Measurements from ENCODE around the gene ADAM12.

The ADAM12 gene

GRCh38 chr10:126239844-126240243 is 148.4 kb downstream of the ADAM12 start:
- DNase-seq (ENCODE audit: low read depth in 1 of 2, low spot score in 1 of 2): no peak

GRCh38 chr10:126235979-126236851 is 152.1 kb downstream of the ADAM12 start:
- DNase-seq (ENCODE audit: low read depth in 1 of 2, low spot score in 1 of 2): no peak

GRCh38 chr10:126235091-126235978 is 152.9 kb downstream of the ADAM12 start:
- no peak for DNase-seq (ENCODE audit: low read depth in 1 of 2, low spot score in 1 of 2)

- DNase-seq (ENCODE audit: low read depth in 1 of 2, low spot score in 1 of 2): no peak
Observed at GRCh38 chr10:126234630-126235029, 153.6 kb downstream of the ADAM12 start.

GRCh38 chr10:126233182-126234148 is 154.8 kb downstream of the ADAM12 start:
- DNase-seq (ENCODE audit: low read depth in 1 of 2, low spot score in 1 of 2): no peak

GRCh38 chr10:126230587-126230986 is 157.7 kb downstream of the ADAM12 start:
- no peak for DNase-seq (ENCODE audit: low read depth in 1 of 2, low spot score in 1 of 2)

- DNase-seq (ENCODE audit: low read depth in 1 of 2, low spot score in 1 of 2): no peak
Observed at GRCh38 chr10:126229686-126230085, 158.6 kb downstream of the ADAM12 start.

- no peak for DNase-seq (ENCODE audit: low read depth in 1 of 2, low spot score in 1 of 2)
Observed at GRCh38 chr10:126227762-126228134, 160.5 kb downstream of the ADAM12 start.

- DNase-seq (ENCODE audit: low read depth in 1 of 2, low spot score in 1 of 2): no peak
Observed at GRCh38 chr10:126226988-126227761, 161.1 kb downstream of the ADAM12 start.

- DNase-seq (ENCODE audit: low read depth in 1 of 2, low spot score in 1 of 2): no peak
Observed at GRCh38 chr10:126226205-126226604, 162.1 kb downstream of the ADAM12 start.

- no peak for DNase-seq (ENCODE audit: low read depth in 1 of 2, low spot score in 1 of 2)
Observed at GRCh38 chr10:126225672-126226008, 162.6 kb downstream of the ADAM12 start.

GRCh38 chr10:126224967-126225671 is 163.2 kb downstream of the ADAM12 start:
- no peak for DNase-seq (ENCODE audit: low read depth in 1 of 2, low spot score in 1 of 2)

GRCh38 chr10:126223512-126224067 is 164.7 kb downstream of the ADAM12 start:
- no peak for DNase-seq (ENCODE audit: low read depth in 1 of 2, low spot score in 1 of 2)

- no peak for DNase-seq (ENCODE audit: low read depth in 1 of 2, low spot score in 1 of 2)
Observed at GRCh38 chr10:126222736-126223511, 165.4 kb downstream of the ADAM12 start.

- no peak for DNase-seq (ENCODE audit: low read depth in 1 of 2, low spot score in 1 of 2)
Observed at GRCh38 chr10:126221874-126222273, 166.4 kb downstream of the ADAM12 start.

GRCh38 chr10:126218778-126219649 is 169.3 kb downstream of the ADAM12 start:
- DNase-seq (ENCODE audit: low read depth in 1 of 2, low spot score in 1 of 2): no peak

GRCh38 chr10:126218174-126218573 is 170.1 kb downstream of the ADAM12 start:
- DNase-seq (ENCODE audit: low read depth in 1 of 2, low spot score in 1 of 2): no peak

- DNase-seq (ENCODE audit: low read depth in 1 of 2, low spot score in 1 of 2): no peak
Observed at GRCh38 chr10:126216632-126216961, 171.7 kb downstream of the ADAM12 start.
